NCI-H460 (cell line): ENCODE data around the gene CDK11A. TPM values are rescaled to one million over a fixed set of nuclear protein-coding genes. Genes with fewer than 3 reads are reported as not detected.
"Not testable (repeated sequence)": the region's sequence is repeated elsewhere in the genome, so short reads cannot be mapped to it uniquely, and the experiment has no call there.

Experiments
- DNase-seq: peaks from one replicate; pipeline ENCODE4 v3.0.0-alpha.2; 2016; ENCODE audit warnings: low read depth; ENCODE audit errors: extremely low read depth
- total RNA-seq: library from RNA; depleted of rRNA; stranded (reverse); fragments of >200 nt; shearing (Covaris generic); gene quantifications from 2 replicates; pipeline ENCODE4 v1.2.3, GENCODE V29; 2014; rRNA removed

The CDK11A gene
- total RNA-seq, 1 experiment from 2014 or later = 17.3 TPM

DNA sequence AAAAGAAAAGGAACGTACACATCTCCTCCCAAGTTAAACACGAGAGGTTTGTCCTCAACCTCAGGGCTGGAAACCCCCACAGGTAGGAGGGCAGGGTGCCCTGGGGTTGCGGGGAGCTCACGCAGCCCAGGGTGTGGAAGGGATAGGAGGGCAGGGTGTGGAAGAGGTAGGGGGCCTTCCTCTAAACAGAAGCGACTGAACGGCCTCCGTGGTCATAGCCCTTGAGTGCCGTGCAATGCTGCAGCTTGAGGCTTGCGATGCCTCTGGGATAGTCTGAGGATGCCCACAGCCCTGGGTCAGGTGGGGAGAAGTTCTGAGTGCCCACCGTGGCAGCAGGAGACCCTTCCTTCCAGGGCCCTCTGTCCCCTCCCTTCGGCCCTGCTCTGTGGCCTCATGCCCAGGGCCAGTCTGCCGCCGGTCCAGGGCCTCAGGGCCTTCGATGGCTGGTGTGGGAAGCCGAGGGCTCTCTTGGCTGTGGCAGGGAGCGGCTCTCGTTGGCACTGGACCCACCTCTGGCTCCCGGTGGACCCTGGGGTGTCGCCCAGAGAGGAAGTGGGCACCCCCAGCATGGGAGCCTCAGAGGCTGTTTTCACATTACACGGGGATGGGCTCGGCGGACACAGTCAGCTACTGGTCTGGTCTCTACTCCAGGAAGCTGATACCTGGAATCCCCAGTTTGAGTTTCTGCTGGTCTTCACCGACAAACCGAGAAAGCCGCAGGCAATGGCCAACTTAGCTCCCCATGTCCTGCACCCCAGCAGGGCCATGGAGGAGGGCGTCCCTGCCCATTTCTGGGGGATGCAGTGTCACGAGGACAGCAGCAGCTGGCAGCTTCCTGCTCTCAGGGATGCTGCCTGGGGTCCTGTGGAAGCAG is 59.0 kb downstream of the CDK11A start:
- DNase-seq = no peak

DNA sequence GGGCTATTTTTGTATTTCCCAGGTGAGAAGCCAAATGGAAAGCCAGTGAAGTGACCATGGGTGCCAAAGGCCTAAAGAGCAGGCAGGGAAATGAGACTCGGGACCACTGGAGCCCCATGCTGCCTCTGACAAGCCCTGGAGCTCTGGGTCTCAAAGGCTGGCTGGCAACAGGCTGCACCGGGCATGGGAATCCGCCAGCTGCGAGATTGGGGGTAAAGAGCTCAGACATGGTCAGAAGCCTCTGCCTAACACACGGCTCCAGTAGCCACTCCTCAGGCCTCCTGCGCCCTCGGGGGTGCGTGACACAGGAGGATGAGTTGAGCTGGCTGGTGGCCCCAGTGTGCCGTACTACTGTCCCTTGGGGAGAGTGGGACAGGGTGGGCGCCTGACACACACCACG is 59.8 kb downstream of the CDK11A start:
- DNase-seq = not testable (repeated sequence)

DNA sequence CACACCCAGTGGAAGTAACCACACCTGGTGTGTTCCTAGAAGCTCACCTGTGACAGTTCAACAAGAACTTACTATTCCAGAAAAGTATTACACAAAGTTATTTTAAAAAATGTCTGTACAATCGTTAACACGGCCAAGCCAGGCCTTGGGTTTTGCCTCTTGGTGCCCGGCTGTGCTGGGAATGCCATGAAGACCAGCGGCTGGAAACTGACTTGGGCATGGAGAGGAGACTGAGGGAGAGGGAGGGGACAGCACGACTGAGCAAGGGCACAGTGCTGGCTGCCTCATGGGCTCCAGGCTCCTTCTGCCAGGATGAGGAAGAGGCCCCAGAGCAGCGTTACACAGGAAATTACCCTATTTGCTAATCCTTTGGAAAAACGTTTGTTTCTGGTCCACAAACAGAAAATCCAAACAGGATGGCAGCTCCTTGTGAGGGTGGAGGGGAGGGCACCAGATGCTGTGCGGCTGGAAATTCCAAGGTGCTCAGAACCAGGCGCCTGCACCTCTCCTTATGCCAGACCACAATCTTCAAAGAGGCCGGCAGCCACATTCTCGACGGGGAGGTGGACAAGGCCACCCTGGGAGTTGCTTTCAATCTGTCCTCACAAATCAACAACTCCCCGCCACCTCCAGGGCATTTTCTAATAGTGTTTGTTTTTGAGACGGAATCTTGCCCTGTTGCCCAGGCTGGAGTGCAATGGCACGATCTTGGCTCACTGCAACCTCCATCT is 61.2 kb downstream of the CDK11A start:
- DNase-seq = not testable (repeated sequence)

DNA sequence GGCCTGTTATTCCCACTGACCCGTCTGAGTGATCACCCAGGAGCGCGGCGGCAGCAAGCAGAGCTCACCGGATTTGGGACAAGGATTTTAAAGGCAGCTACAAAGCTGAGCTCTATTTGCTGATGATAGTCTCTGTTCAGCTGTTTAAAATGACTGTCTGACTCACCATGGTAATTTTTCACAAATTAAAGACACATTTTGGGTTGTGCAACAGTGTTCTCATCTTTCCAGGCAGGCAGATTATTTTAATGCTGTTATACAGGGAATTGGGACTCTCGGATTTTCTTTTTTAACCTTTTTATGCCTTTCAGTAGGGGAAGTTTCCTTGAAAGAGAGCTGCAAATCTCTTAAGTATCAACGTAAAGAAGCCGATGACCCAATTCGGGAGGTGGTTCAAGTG is 61.8 kb downstream of the CDK11A start:
- DNase-seq = not testable (repeated sequence)

DNA sequence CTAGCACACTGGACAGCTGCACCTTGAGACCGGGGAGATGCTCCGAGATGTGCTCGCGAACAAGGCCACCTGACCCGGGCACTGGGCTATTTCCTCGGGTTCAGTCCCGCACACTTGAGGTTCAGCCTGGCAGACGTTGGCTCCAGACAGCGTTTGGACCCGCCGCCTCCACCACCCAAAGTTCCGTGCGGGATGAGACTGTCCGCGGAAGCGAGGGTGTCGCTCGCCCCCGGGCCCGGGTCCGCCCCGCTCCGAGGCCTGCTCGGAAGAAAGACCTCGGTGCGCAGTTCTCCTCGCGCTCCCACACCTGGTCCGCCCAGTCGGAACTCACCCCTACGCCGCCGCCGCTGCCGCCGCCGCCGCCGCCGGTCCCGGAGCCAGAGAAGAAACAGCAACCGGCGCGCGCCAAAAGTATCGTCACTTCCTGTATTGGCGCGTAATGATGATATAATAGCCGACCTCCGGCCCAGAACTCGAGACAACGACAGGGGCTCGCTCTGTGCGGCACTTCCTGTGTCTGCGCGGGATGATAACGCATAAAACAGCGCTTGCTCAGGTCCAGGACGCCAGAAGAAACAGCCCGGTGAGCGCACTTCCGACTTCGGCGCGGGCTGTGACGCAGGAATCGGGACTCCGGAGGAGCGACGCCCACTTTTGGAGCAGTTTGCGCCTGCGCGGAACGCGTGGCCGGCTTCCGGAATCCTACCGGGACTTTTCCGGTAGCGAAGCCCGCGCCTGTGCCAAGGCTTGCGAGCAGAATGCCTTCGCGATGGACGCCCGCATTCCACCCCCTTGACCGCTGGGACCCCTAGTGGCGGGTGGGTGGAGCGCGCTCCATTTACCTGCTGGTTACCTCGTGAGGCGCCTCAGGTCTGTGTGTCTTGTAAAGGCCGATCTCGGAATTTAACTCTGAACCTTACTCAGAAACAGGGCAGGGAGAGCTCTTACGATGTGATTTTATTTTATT is 65.3 kb downstream of the CDK11A start, which contains the start of gene CDK11B:
Gene CDK11B (minus strand): TSS at position 422 of the 967 bp plus-strand sequence. CDS start 1,519 bp downstream, outside the sequence.
- DNase-seq = peak; percentile 88

Other genes starting within 250 kb of the CDK11A start
- gene ATAD3A, start 212.2 kb downstream of the CDK11A start, total RNA-seq = 24.5 and 25.9 TPM in 2 replicates
- gene TMEM240, start 183.7 kb downstream of the CDK11A start, total RNA-seq = 0.67 TPM in 1 of 2 replicates, not detected in the other
- gene SSU72, start 149.5 kb downstream of the CDK11A start, total RNA-seq = 94.5 and 112 TPM in 2 replicates
- 2.0 and 2.2 TPM in 2 replicates for gene FNDC10, start 124.2 kb downstream of the CDK11A start, total RNA-seq
- gene MIB2, start 108.9 kb downstream of the CDK11A start, total RNA-seq = 18.9 and 19.0 TPM in 2 replicates
- 0.15 and 0.78 TPM in 2 replicates for gene MMP23B, start 92.2 kb downstream of the CDK11A start, total RNA-seq
- gene CDK11B, start 65.4 kb downstream of the CDK11A start, total RNA-seq = 8.7 and 11.3 TPM in 2 replicates
- 17.6 and 20.1 TPM in 2 replicates for gene SLC35E2B, start 31.6 kb downstream of the CDK11A start, total RNA-seq
- gene NADK, start 54.1 kb upstream of the CDK11A start, total RNA-seq = 41.3 and 48.5 TPM in 2 replicates
- 87.5 and 89.2 TPM in 2 replicates for gene GNB1, start 166.7 kb upstream of the CDK11A start, total RNA-seq
- gene CALML6, start 190.9 kb upstream of the CDK11A start, total RNA-seq = 0.12 and 0.77 TPM in 2 replicates
- gene TMEM52, start 194.9 kb upstream of the CDK11A start, total RNA-seq = 2.8 and 3.6 TPM in 2 replicates